ENCODE data around the gene SLC17A6. TPM values are rescaled to one million over a fixed set of nuclear protein-coding genes. Genes with fewer than 3 reads are reported as not detected.

Gene SLC17A6
- total and polyA plus RNA-seq, 2 experiments from 2014 or later: not detected

DNA sequence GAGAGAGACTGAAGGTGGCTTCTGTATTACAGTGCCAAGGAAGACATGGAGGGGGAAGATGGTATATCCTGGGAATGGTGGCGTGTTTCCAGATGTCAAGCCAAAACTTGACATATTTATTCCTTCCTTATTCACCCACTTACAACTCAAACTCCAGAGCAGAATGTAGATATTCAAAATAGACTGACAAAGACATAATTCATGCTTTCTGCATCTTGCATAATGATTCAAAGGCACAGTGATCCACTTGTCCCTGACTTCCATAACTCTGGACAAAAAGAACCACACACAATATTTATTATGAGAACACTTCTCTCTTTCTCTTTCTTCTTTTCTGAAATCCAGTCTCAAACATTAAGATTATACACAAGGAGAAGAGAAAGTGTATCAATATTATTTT, 48.9 kb downstream of the SLC17A6 start:
- Histone ChIP-seq H3K9me2 (replicated peaks; ENCODE audit: insufficient read depth) (no peaks in the 10 kb centered on the region), H3K4me2 (no peak overlapping the region), H3K27me3 (no peaks in the 10 kb centered on the region), H3K9me3 (ENCODE audit: low read depth) (no peaks in the 10 kb centered on the region), H3K36me3 (replicated peaks; ENCODE audit: insufficient read depth, low read depth) (no peaks in the 10 kb centered on the region), H3K4me1 (ENCODE audit: insufficient read depth) (no peaks in the 10 kb centered on the region), H3K27ac (no peak overlapping the region), H2AFZ (no peak overlapping the region), H4K20me1 (ENCODE audit: insufficient read depth, poor library complexity, severe bottlenecking) (no peaks in the 10 kb centered on the region), H3K4me3 (no peak overlapping the region), H3K79me2 (no peaks in the 10 kb centered on the region)
- no peak for DNase-seq (ENCODE audit: low spot score)
- WGBS (ENCODE audit: low lambda C conversion rate, missing lambda C conversion rate): 65% methylated on average over 1 of the region's 1 CpG
- TF ChIP-seq, protein P1, sequence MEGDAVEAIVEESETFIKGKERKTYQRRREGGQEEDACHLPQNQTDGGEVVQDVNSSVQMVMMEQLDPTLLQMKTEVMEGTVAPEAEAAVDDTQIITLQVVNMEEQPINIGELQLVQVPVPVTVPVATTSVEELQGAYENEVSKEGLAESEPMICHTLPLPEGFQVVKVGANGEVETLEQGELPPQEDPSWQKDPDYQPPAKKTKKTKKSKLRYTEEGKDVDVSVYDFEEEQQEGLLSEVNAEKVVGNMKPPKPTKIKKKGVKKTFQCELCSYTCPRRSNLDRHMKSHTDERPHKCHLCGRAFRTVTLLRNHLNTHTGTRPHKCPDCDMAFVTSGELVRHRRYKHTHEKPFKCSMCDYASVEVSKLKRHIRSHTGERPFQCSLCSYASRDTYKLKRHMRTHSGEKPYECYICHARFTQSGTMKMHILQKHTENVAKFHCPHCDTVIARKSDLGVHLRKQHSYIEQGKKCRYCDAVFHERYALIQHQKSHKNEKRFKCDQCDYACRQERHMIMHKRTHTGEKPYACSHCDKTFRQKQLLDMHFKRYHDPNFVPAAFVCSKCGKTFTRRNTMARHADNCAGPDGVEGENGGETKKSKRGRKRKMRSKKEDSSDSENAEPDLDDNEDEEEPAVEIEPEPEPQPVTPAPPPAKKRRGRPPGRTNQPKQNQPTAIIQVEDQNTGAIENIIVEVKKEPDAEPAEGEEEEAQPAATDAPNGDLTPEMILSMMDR (IDR thresholded peaks at IDR 0.05; ENCODE audit: poor library complexity): no peak
- TF ChIP-seq EZH2phosphoT487 (IDR thresholded peaks at IDR 0.05; ENCODE audit: low read depth, severe bottlenecking, unreplicated experiment): no peak
- TF ChIP-seq EZH2 (IDR thresholded peaks at IDR 0.05; ENCODE audit: borderline replicate concordance): no peak

GRCh38 chr11:22389526-22390282, 51.5 kb downstream of the SLC17A6 start:
- Histone ChIP-seq H3K36me3 (replicated peaks; ENCODE audit: insufficient read depth, low read depth) (no peaks in the 10 kb centered on the region), H3K27me3 (no peaks in the 10 kb centered on the region), H3K79me2 (no peaks in the 10 kb centered on the region), H3K9me2 (replicated peaks; ENCODE audit: insufficient read depth) (no peaks in the 10 kb centered on the region), H3K4me2 (no peak overlapping the region), H4K20me1 (ENCODE audit: insufficient read depth, poor library complexity, severe bottlenecking) (no peaks in the 10 kb centered on the region), H2AFZ (no peak overlapping the region), H3K4me3 (no peak overlapping the region), H3K4me1 (ENCODE audit: insufficient read depth) (no peaks in the 10 kb centered on the region), H3K9me3 (ENCODE audit: low read depth) (no peaks in the 10 kb centered on the region), H3K27ac (no peak overlapping the region)
- WGBS (ENCODE audit: low lambda C conversion rate, missing lambda C conversion rate): 84% methylated on average over 6 of the region's 6 CpGs
- TF ChIP-seq EZH2phosphoT487 (IDR thresholded peaks at IDR 0.05; ENCODE audit: low read depth, severe bottlenecking, unreplicated experiment): no peak
- TF ChIP-seq, protein P1 (IDR thresholded peaks at IDR 0.05; ENCODE audit: poor library complexity): no peak
- TF ChIP-seq EZH2 (IDR thresholded peaks at IDR 0.05; ENCODE audit: borderline replicate concordance): no peak
- no peak for DNase-seq (ENCODE audit: low spot score)

DNA sequence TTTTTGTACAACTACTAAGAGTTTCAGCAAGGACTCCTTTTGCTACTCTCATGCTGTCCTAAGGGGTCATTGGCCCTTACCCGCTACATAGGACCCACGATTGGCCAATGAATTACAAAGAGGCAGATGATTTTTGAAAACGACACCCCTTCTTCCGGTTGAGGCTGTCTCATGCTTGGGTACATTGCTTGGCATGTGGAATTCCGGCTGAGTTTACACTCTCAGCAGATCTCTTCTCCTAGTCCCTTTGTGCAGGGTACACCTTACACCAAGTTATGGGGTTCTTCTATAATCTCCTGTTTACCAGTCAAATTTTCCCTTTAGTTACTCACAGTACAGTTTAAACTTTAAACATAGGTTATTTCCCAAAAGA, 52.1 kb downstream of the SLC17A6 start:
- Histone ChIP-seq H3K9me3 (ENCODE audit: low read depth) (no peaks in the 10 kb centered on the region), H3K4me3 (no peak overlapping the region), H3K4me2 (no peak overlapping the region), H2AFZ (no peak overlapping the region), H3K36me3 (replicated peaks; ENCODE audit: insufficient read depth, low read depth) (no peaks in the 10 kb centered on the region), H3K27me3 (no peaks in the 10 kb centered on the region), H3K27ac (no peak overlapping the region), H3K4me1 (ENCODE audit: insufficient read depth) (no peaks in the 10 kb centered on the region), H3K79me2 (no peaks in the 10 kb centered on the region), H4K20me1 (ENCODE audit: insufficient read depth, poor library complexity, severe bottlenecking) (no peaks in the 10 kb centered on the region), H3K9me2 (replicated peaks; ENCODE audit: insufficient read depth) (no peaks in the 10 kb centered on the region)
- WGBS (ENCODE audit: low lambda C conversion rate, missing lambda C conversion rate): 71% methylated on average over 5 of the region's 5 CpGs
- no peak for DNase-seq (ENCODE audit: low spot score)
- TF ChIP-seq EZH2 (IDR thresholded peaks at IDR 0.05; ENCODE audit: borderline replicate concordance) (no peak), EZH2phosphoT487 (IDR thresholded peaks at IDR 0.05; ENCODE audit: low read depth, severe bottlenecking, unreplicated experiment) (no peak)
- TF ChIP-seq, protein P1 (IDR thresholded peaks at IDR 0.05; ENCODE audit: poor library complexity): no peak

Measured in hepatocyte (in vitro differentiated cells).